K562 treated with DMSO at 1 percent for 48 hours (cell line): Measurements from ENCODE around the gene SPTSSA. TPM values are rescaled to one million over a fixed set of nuclear protein-coding genes. Genes with fewer than 3 reads are reported as not detected.

Experiments
- total RNA-seq: library from RNA; unstranded; fragments of 300-600 nt; gene quantifications from 2 replicates; pipeline ENCODE4 v1.2.3, GENCODE V29; 2022; ENCODE audit warnings: low replicate concordance; ENCODE audit errors: extremely low read depth

The SPTSSA gene
- total RNA-seq, result not detected in 2 replicates

GRCh38 chr14:34462132-34462893 lies at the start of gene SPTSSA:
Gene SPTSSA (minus strand): TSS chr14:34462240. CDS start chr14:34462207, 33 bp downstream.

Other genes starting within 250 kb of the SPTSSA start
- not detected in 2 replicates for gene EAPP, start 77.5 kb upstream of the SPTSSA start, total RNA-seq
- not detected in 2 replicates for gene SNX6, start 167.9 kb upstream of the SPTSSA start, total RNA-seq